Spleen (tissue), 11 donors: ENCODE results near the gene CEMIP2. TPM values are rescaled to one million over a fixed set of nuclear protein-coding genes. Genes with fewer than 3 reads are reported as not detected.
A peak's percentile ranks its signal among the peaks of the same experiment; 100 is the strongest.

Experiments used
- DNase-seq: peaks from one replicate; pipeline ENCODE4 v3.0.0-alpha.2; 2020
- H3K27ac ChIP-seq, 8 donors: fragments of 200-600 bp; sonication (generic) in 7 of 8; 1 replicate in 4 of 8; 2 replicates in 4 of 8; pipeline versions ENCODE4 v1.5.0 to v1.8.0; 2016 to 2021; ENCODE audit warnings: inconsistent platforms in 4 of 8, mild to moderate bottlenecking in 4 of 8, moderate library complexity in 1 of 8
- H3K27me3 ChIP-seq, 7 donors: fragments of 200-600 bp; sonication (generic) in 6 of 7; replicated peaks in 1 of 7; 1 replicate in 4 of 7; 2 replicates in 3 of 7; pipeline versions ENCODE4 v1.5.0 to v1.8.0; 2016 to 2021; ENCODE audit warnings: inconsistent platforms in 3 of 7, mild to moderate bottlenecking in 1 of 7
- H3K36me3 ChIP-seq, 6 donors: fragments of 200-600 bp; sonication (generic) in 5 of 6; 1 replicate in 4 of 6; 2 replicates in 2 of 6; pipeline versions ENCODE4 v1.5.0 to v1.8.0; 2016 to 2021; ENCODE audit warnings: inconsistent platforms in 2 of 6
- H3K4me1 ChIP-seq, 6 donors: fragments of 200-600 bp; sonication (generic) in 5 of 6; 1 replicate in 3 of 6; 2 replicates in 3 of 6; pipeline versions ENCODE4 v1.5.0 to v1.8.0; 2016 to 2021; ENCODE audit warnings: inconsistent platforms in 3 of 6
- H3K4me3 ChIP-seq, 8 donors: fragments of 200-600 bp; sonication (generic) in 7 of 8; 1 replicate in 4 of 8; 2 replicates in 4 of 8; pipeline versions ENCODE4 v1.5.0 to v1.8.0; 2016 to 2021; ENCODE audit warnings: inconsistent platforms in 4 of 8, mild to moderate bottlenecking in 4 of 8, moderate library complexity in 2 of 8
- H3K9me3 ChIP-seq, 8 donors: fragments of 200-600 bp; sonication (generic) in 7 of 8; 1 replicate in 4 of 8; 2 replicates in 4 of 8; pipeline versions ENCODE4 v1.5.0 to v1.8.0; 2016 to 2021; ENCODE audit warnings: inconsistent platforms in 4 of 8
- CTCF ChIP-seq, 11 experiments: fragments of 200-600 bp in 7 of 11; fragments of 450-650 bp in 4 of 11; sonication (generic) in 4 of 11; IDR thresholded peaks in 8 of 11; conservative IDR thresholded peaks in 3 of 11; 1 replicate in 7 of 11; 2 replicates in 4 of 11; pipeline versions ENCODE4 v1.4.0 to v1.8.0; 2016 to 2021; ENCODE audit warnings: antibody characterized with exemption in 11 of 11, inconsistent platforms in 4 of 11, mild to moderate bottlenecking in 1 of 11
- POLR2A ChIP-seq, 3 donors: fragments of 450-650 bp; IDR thresholded peaks; one replicate each; pipeline ENCODE4 v1.5.1; 2017; ENCODE audit warnings: antibody characterized with exemption in 3 of 3, mild to moderate bottlenecking in 1 of 3
- POLR2AphosphoS5 ChIP-seq, 3 donors: sonication (generic); formaldehyde crosslinking; IDR thresholded peaks; one replicate each; pipeline ENCODE4 v1.5.1; 2017; ENCODE audit warnings: antibody characterized with exemption in 3 of 3
- WGBS, 5 donors: extraction: QIAGEN DNeasy Blood & Tissue Kit in 3 of 5; methylation state at CpG; one replicate each; pipeline versions ENCODE4 v1.1.5 to v1.1.7; 2013 to 2018; 5-methylcytosine and 5-hydroxymethylcytosine counted together
- intact Hi-C: fragments of 100-400 bp; cut with DNase I; formaldehyde crosslinking; loops from one replicate; pipeline ENCODE4 v1.15.0; 2023; ENCODE audit warnings: low total_unique reads
- polyA plus RNA-seq, 3 donors: library from polyadenylated mRNA; stranded (reverse); fragments of 200-250 nt; gene quantifications; one replicate each; pipeline ENCODE4 v1.2.1, GENCODE V29; 2013
- total RNA-seq, 7 donors: library from RNA; depleted of rRNA in 3 of 7; stranded (reverse); fragments of >200 nt in 3 of 7; fragmentation: NEBNext Ultra II Directional in 4 of 7; extraction: Animal tissue kit (Norgen Biotek cat#: 25700) in 4 of 7; gene quantifications; one replicate each; pipeline versions ENCODE4 v1.1.0 to v1.2.1, GENCODE V29; 2016 to 2021
- donor health status: healthy with polysubstance abuse.
- donor health status: DM: no; HTN: no; CAD: no; lungs with moderate emphysema.
- donor health status: DM: no; HTN: no; CAD: no.
- donor health status: Bipolar disorder and iron deficiency.
- donor health status: healthy.
- donor health status: DM: no; HTN: no; CAD: no.
- donor health status: DM: yes; HTN: yes; CAD: no.

CEMIP2 gene
- total and polyA plus RNA-seq, 10 donors, result 14.2 to 175 (median 86.1) TPM

- intact Hi-C loops, result loop anchor here (10.0 kb wide), 1 partner anchor 48 kb away; the partner anchor contains the start of gene CEMIP2
- Histone ChIP-seq H3K4me3 (no peak overlapping the region), H3K4me1 (peaks cover 0 to 8% (median 0%) of the 10 kb centered on the region in 6 donors), H3K27ac (no peak overlapping the region), H3K9me3 (no peaks in the 10 kb centered on the region), H3K36me3 (peaks cover 0 to 100% (median 62%) of the 10 kb centered on the region in 6 donors), H3K27me3 (no peaks in the 10 kb centered on the region)
- WGBS, 5 donors, result 90 to 96% (median 91%) methylated on average over 2 of the region's 2 CpGs
- TF ChIP-seq POLR2AphosphoS5 (IDR thresholded peaks at IDR 0.05) (no peak), CTCF (IDR thresholded peaks at IDR 0.05 in 8 of 11, conservative IDR thresholded peaks at IDR 0.05 in 3 of 11) (peak in 10 of 11 experiments; percentile 9 to 55 (median 30))
- no peak for DNase-seq
Observed at GRCh38 chr9:71716138-71716909, 52.0 kb downstream of the CEMIP2 start.

- intact Hi-C loops, result loop anchor here (10.0 kb wide), 1 partner anchor 54 kb away; the partner anchor contains the start of gene CEMIP2
Observed at GRCh38 chr9:71710856-71711255, 57.5 kb downstream of the CEMIP2 start.

GRCh38 chr9:71710201-71710600 is 58.1 kb downstream of the CEMIP2 start:
- Histone ChIP-seq H3K4me3 (no peak overlapping the region), H3K9me3 (no peaks in the 10 kb centered on the region), H3K36me3 (peaks cover 0 to 100% (median 79%) of the 10 kb centered on the region in 6 donors), H3K4me1 (no peaks in the 10 kb centered on the region), H3K27ac (no peak overlapping the region), H3K27me3 (no peaks in the 10 kb centered on the region)
- no peak for DNase-seq
- intact Hi-C loops, result loop anchor here (10.0 kb wide), 1 partner anchor 55 kb away; the partner anchor contains the start of gene CEMIP2
- TF ChIP-seq POLR2AphosphoS5 (IDR thresholded peaks at IDR 0.05) (no peak), CTCF (IDR thresholded peaks at IDR 0.05 in 8 of 11, conservative IDR thresholded peaks at IDR 0.05 in 3 of 11) (no peak), POLR2A (IDR thresholded peaks at IDR 0.05) (no peak)
- WGBS, 5 donors, result 81 to 87% (median 84%) methylated on average over 5 of the region's 5 CpGs

More at GRCh38 chr9:71710856-71711255, 57.5 kb downstream of the CEMIP2 start:
- H3K27me3 ChIP-seq, result no peaks in the 10 kb centered on the region
- H3K27ac ChIP-seq, result no peak overlapping the region
- no peak for TF ChIP-seq POLR2AphosphoS5 (IDR thresholded peaks at IDR 0.05)
- no peak for TF ChIP-seq POLR2A (IDR thresholded peaks at IDR 0.05)
- no peak for TF ChIP-seq CTCF (IDR thresholded peaks at IDR 0.05 in 8 of 11, conservative IDR thresholded peaks at IDR 0.05 in 3 of 11)
- no peak overlapping the region for H3K4me3 ChIP-seq
- no peak for DNase-seq
- H3K36me3 ChIP-seq, result peaks cover 0 to 100% (median 82%) of the 10 kb centered on the region in 6 donors
- no peaks in the 10 kb centered on the region for H3K9me3 ChIP-seq
- H3K4me1 ChIP-seq, result peaks cover 0 to 1% (median 0%) of the 10 kb centered on the region in 6 donors

- intact Hi-C loops, result no loop called here
- H3K27me3 ChIP-seq, result no peaks in the 10 kb centered on the region
- peaks cover 0 to 3% (median 0%) of the 10 kb centered on the region in 6 donors for H3K4me1 ChIP-seq
- WGBS, 5 donors, result 84 to 95% (median 90%) methylated on average over 1 of the region's 1 CpG
- H3K36me3 ChIP-seq, result peaks cover 0 to 100% (median 78%) of the 10 kb centered on the region in 6 donors
- no peak overlapping the region for H3K27ac ChIP-seq
- H3K4me3 ChIP-seq, result no peak overlapping the region
- no peaks in the 10 kb centered on the region for H3K9me3 ChIP-seq
- no peak for TF ChIP-seq POLR2AphosphoS5 (IDR thresholded peaks at IDR 0.05)
- no peak for TF ChIP-seq POLR2A (IDR thresholded peaks at IDR 0.05)
- TF ChIP-seq CTCF (IDR thresholded peaks at IDR 0.05 in 8 of 11, conservative IDR thresholded peaks at IDR 0.05 in 3 of 11), result no peak
- DNase-seq, result no peak
Observed at GRCh38 chr9:71709384-71709783, 58.9 kb downstream of the CEMIP2 start.
